Measurements from ENCODE around the gene HACD1. TPM values are rescaled to one million over a fixed set of nuclear protein-coding genes. Genes with fewer than 3 reads are reported as not detected.

The HACD1 gene
- total RNA-seq, 4 donors from 2014 or later: 2.6 to 48.9 (median 18.4) TPM

GRCh38 chr10:17548162-17548561 is 69.0 kb downstream of the HACD1 start:
- Histone ChIP-seq H3K4me3 (no peak overlapping the region), H3K36me3 (no peaks in the 10 kb centered on the region), H3K4me1 (no peaks in the 10 kb centered on the region), H3K27me3 (no peaks in the 10 kb centered on the region), H3K27ac (no peak overlapping the region), H3K9me3 (no peaks in the 10 kb centered on the region)
- intact Hi-C loops (cut with DNase I; ENCODE audit: low total_unique reads): no loop called here
- no peak for DNase-seq
- no peak for TF ChIP-seq POLR2A (IDR thresholded peaks at IDR 0.05)
- TF ChIP-seq, protein P1, sequence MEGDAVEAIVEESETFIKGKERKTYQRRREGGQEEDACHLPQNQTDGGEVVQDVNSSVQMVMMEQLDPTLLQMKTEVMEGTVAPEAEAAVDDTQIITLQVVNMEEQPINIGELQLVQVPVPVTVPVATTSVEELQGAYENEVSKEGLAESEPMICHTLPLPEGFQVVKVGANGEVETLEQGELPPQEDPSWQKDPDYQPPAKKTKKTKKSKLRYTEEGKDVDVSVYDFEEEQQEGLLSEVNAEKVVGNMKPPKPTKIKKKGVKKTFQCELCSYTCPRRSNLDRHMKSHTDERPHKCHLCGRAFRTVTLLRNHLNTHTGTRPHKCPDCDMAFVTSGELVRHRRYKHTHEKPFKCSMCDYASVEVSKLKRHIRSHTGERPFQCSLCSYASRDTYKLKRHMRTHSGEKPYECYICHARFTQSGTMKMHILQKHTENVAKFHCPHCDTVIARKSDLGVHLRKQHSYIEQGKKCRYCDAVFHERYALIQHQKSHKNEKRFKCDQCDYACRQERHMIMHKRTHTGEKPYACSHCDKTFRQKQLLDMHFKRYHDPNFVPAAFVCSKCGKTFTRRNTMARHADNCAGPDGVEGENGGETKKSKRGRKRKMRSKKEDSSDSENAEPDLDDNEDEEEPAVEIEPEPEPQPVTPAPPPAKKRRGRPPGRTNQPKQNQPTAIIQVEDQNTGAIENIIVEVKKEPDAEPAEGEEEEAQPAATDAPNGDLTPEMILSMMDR (IDR thresholded peaks at IDR 0.05): no peak

DNA sequence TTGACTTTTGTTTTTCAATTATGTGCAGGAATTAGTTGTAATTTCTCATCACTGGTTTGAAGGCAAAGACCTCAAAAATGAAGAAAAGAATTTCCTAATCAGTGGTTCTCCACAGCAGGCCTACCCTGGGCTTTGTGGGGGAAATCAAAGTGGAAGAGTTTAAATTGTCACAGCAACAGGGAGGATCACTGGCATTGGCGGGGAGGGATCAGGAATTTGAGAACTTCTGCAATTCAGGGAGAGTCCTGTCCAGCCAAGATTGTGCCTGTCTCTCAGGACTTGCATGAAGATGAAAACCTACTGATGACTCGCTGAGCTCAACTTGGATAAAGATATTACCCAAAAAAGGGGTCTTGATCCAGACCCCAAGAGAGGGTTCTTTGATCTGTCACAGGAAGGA is 70.1 kb downstream of the HACD1 start:
- H3K27ac ChIP-seq: no peak overlapping the region
- H3K27me3 ChIP-seq: no peaks in the 10 kb centered on the region
- H3K9me3 ChIP-seq: no peaks in the 10 kb centered on the region
- no peak overlapping the region for H3K4me3 ChIP-seq
- TF ChIP-seq, protein P1 (IDR thresholded peaks at IDR 0.05): no peak
- TF ChIP-seq POLR2A (IDR thresholded peaks at IDR 0.05): no peak
- intact Hi-C loops (cut with DNase I; ENCODE audit: low total_unique reads): no loop called here
- no peaks in the 10 kb centered on the region for H3K36me3 ChIP-seq
- no peak for DNase-seq
- no peaks in the 10 kb centered on the region for H3K4me1 ChIP-seq

- intact Hi-C loops (cut with DNase I; ENCODE audit: low total_unique reads): no loop called here
- Histone ChIP-seq H3K27ac (no peak overlapping the region), H3K36me3 (no peaks in the 10 kb centered on the region), H3K9me3 (no peaks in the 10 kb centered on the region), H3K27me3 (no peaks in the 10 kb centered on the region), H3K4me3 (no peak overlapping the region), H3K4me1 (no peaks in the 10 kb centered on the region)
- DNase-seq: no peak
- no peak for TF ChIP-seq POLR2A (IDR thresholded peaks at IDR 0.05)
- TF ChIP-seq, protein P1 (IDR thresholded peaks at IDR 0.05): no peak
These were observed 72.7 kb downstream of the HACD1 start for GRCh38 chr10:17544465-17544864.

Small RNA genes lying within 50 kb of the gene (small RNA-seq; reads per million reads assigned to genes)
- gene AC069542.2: not detected

Other genes starting within 250 kb of the HACD1 start
- gene ST8SIA6, start 162.8 kb downstream of the HACD1 start, total RNA-seq: 1 to 10 TPM in 2 of 4 donors, under 1 TPM in 1, not detected in 1; 0.77 to 1.9 (median 1.1) TPM
- 10 to 100 TPM in 3 of 4 donors, 1 to 10 TPM in 1; 3.6 to 31.5 (median 19.9) TPM for gene STAM, start 26.8 kb upstream of the HACD1 start, total RNA-seq
- gene TMEM236, start 134.8 kb upstream of the HACD1 start, total RNA-seq: 1 to 10 TPM in 1 of 4 donors, under 1 TPM in 2, not detected in 1; 0.59 to 1.2 (median 0.73) TPM
- 10 to 100 TPM; 14.9 to 51.8 (median 28.0) TPM for gene MRC1, start 192.0 kb upstream of the HACD1 start, total RNA-seq

Measured in uterus (tissue), 4 donors.